ENCODE results near the gene NEB. TPM values are rescaled to one million over a fixed set of nuclear protein-coding genes. Genes with fewer than 3 reads are reported as not detected.
A peak's percentile ranks its signal among the peaks of the same experiment; 100 is the strongest.
"Not testable (repeated sequence)": the region's sequence is repeated elsewhere in the genome, so short reads cannot be mapped to it uniquely, and the experiment has no call there.

The NEB gene
- total and polyA plus RNA-seq, 2 of the 4 experiments (the other 2 are of a cell fraction) = under 0.01 TPM; not detected in 1

DNA sequence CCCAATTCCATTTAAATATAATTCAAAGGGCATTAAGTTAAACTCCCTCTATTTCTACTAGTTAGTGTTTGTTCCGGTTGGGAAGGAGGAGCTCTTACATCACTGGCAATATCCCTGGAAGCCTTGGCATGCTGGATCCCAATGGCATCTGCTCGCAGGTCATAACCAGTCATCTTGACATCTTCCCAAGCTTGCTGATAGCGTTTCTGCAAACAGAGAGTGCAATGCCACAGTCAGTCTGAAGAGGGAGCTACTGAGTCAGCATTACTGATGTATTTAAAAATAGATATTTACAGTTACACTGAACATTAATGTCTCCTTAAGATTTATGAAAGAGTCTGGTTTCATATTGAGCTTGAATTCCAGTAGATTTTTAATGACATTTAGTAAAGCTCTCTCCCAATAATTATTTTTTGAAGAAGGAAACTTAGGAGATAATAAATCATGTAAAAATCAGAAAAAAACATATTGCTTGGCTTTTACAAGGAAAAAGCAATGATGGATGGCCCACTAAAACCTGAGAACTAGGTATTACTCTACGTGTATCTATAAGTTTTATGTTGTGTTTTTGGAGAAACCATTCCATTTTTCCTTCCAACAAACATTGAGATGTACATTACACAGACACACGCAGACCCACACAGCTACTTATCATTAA is 142.9 kb downstream of the NEB start:
- H3K4me3 ChIP-seq (ENCODE audit: insufficient read depth, low read depth, low read length); H3K27me3 ChIP-seq (ENCODE audit: control insufficient read depth, insufficient read depth, low read length); H2BK120ac ChIP-seq (ENCODE audit: low read depth, low read length); H3K9me3 ChIP-seq (ENCODE audit: control insufficient read depth, insufficient read depth, low read length); H4K91ac ChIP-seq (ENCODE audit: insufficient read depth, low read depth, low read length); H4K8ac ChIP-seq (ENCODE audit: low read depth in 2 of 2, low read length in 2 of 2); H3K36me3 ChIP-seq (ENCODE audit: control insufficient read depth, insufficient read depth, low read length); H2AK9ac ChIP-seq (replicated peaks; ENCODE audit: low read depth, low read length, poor library complexity); intact Hi-C loops (cut with micrococcal nuclease); DNase-seq; H3K4ac ChIP-seq (ENCODE audit: low read depth, low read length); H2AFZ ChIP-seq (replicated peaks; ENCODE audit: low read length, poor library complexity); H3K9me1 ChIP-seq (ENCODE audit: insufficient read depth, low read length); in situ Hi-C loops (cut with MboI; ENCODE audit: low sequenced_read_pairs); H3K79me1 ChIP-seq (ENCODE audit: low read depth in 1 of 2, low read length in 2 of 2); CTCF ChIA-PET; H2AK5ac ChIP-seq (ENCODE audit: low read depth, low read length); H3K4me2 ChIP-seq (ENCODE audit: low read depth, low read length); H3K56ac ChIP-seq (ENCODE audit: extremely low read depth, insufficient read depth, low read length); H4K20me1 ChIP-seq (ENCODE audit: insufficient read depth, low read length); POLR2A ChIA-PET (ENCODE audit: unreplicated experiment); H3K9ac ChIP-seq (ENCODE audit: low read depth, low read length); H2BK15ac ChIP-seq (ENCODE audit: low read depth, low read length); BruUV-seq (replicated peaks); H3K27ac ChIP-seq (ENCODE audit: insufficient read depth, low read length); H2BK20ac ChIP-seq (ENCODE audit: low read depth, low read length); H3K4me1 ChIP-seq (ENCODE audit: control insufficient read depth, insufficient read depth, low read length); H4K5ac ChIP-seq (ENCODE audit: low read depth, low read length); H2BK5ac ChIP-seq (ENCODE audit: low read depth, low read length, poor library complexity, severe bottlenecking); H3K18ac ChIP-seq (ENCODE audit: low read depth, low read length); dilution Hi-C loops (cut with HindIII; ENCODE audit: low sequenced_read_pairs, unreplicated experiment); H3K14ac ChIP-seq (replicated peaks; ENCODE audit: low read depth, low read length); H3K23ac ChIP-seq (ENCODE audit: low read depth, low read length): not testable (repeated sequence)
- peak; percentile 85 for ATAC-seq (ENCODE audit: low read depth)
- no CpG with 5 or more reads among the region's 5 CpGs for WGBS, 2 experiments (ENCODE audit: extremely low coverage in 2 of 2, insufficient read length in 1 of 2)

DNA sequence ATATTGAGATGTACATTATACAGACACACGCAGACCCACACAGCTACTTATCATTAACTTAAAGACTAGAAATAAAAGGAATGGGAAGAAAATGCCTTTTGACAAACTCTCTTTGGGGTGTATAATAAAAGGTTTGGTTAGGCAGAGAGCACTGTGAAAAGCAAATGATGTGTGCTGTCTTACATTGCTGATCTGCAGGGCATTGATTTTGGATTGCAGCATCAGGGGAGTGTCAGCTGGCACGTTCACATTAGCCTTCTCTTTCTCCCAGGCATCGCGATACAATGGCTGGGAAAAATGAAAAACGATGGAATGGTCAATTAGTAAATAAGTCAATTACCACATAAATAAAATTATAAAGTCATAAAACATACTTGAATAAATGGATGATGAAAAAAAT is 153.0 kb downstream of the NEB start:
- ATAC-seq (ENCODE audit: low read depth); H3K27me3 ChIP-seq (ENCODE audit: control insufficient read depth, insufficient read depth, low read length); H3K23ac ChIP-seq (ENCODE audit: low read depth, low read length); H3K9me3 ChIP-seq (ENCODE audit: control insufficient read depth, insufficient read depth, low read length); H4K8ac ChIP-seq (ENCODE audit: low read depth in 2 of 2, low read length in 2 of 2); dilution Hi-C loops (cut with HindIII; ENCODE audit: low sequenced_read_pairs, unreplicated experiment); H2BK20ac ChIP-seq (ENCODE audit: low read depth, low read length); H3K4me1 ChIP-seq (ENCODE audit: control insufficient read depth, insufficient read depth, low read length); H2BK120ac ChIP-seq (ENCODE audit: low read depth, low read length); in situ Hi-C loops (cut with MboI; ENCODE audit: low sequenced_read_pairs); BruUV-seq (replicated peaks); H3K9me1 ChIP-seq (ENCODE audit: insufficient read depth, low read length); H4K20me1 ChIP-seq (ENCODE audit: insufficient read depth, low read length); H3K9ac ChIP-seq (ENCODE audit: low read depth, low read length); H4K91ac ChIP-seq (ENCODE audit: insufficient read depth, low read depth, low read length); H4K5ac ChIP-seq (ENCODE audit: low read depth, low read length); H2BK5ac ChIP-seq (ENCODE audit: low read depth, low read length, poor library complexity, severe bottlenecking); H3K4ac ChIP-seq (ENCODE audit: low read depth, low read length); H2AK5ac ChIP-seq (ENCODE audit: low read depth, low read length); H3K4me3 ChIP-seq (ENCODE audit: insufficient read depth, low read depth, low read length); H3K14ac ChIP-seq (replicated peaks; ENCODE audit: low read depth, low read length); H2BK15ac ChIP-seq (ENCODE audit: low read depth, low read length); H2AFZ ChIP-seq (replicated peaks; ENCODE audit: low read length, poor library complexity); H3K27ac ChIP-seq (ENCODE audit: insufficient read depth, low read length); H3K56ac ChIP-seq (ENCODE audit: extremely low read depth, insufficient read depth, low read length); CTCF ChIA-PET; H2AK9ac ChIP-seq (replicated peaks; ENCODE audit: low read depth, low read length, poor library complexity); POLR2A ChIA-PET (ENCODE audit: unreplicated experiment); H3K79me1 ChIP-seq (ENCODE audit: low read depth in 1 of 2, low read length in 2 of 2); H3K4me2 ChIP-seq (ENCODE audit: low read depth, low read length); DNase-seq; H3K18ac ChIP-seq (ENCODE audit: low read depth, low read length); H3K36me3 ChIP-seq (ENCODE audit: control insufficient read depth, insufficient read depth, low read length); intact Hi-C loops (cut with micrococcal nuclease): not testable (repeated sequence)
- no CpG with 5 or more reads among the region's 5 CpGs for WGBS, 2 experiments (ENCODE audit: extremely low coverage in 2 of 2, insufficient read length in 1 of 2)

Data from IMR-90 (cell line).